PC-9 (cell line): ENCODE data around the gene FAIM2. TPM values are rescaled to one million over a fixed set of nuclear protein-coding genes. Genes with fewer than 3 reads are reported as not detected.

Source experiments
- BruUV-seq: library from RNA; stranded (reverse); fragments of 400-500 nt; replicated peaks from 2 replicates; lab custom pipeline; 2021; lab: Mats Ljungman, UMichigan
- CTCF ChIA-PET: fragments of 300-600 bp; sonication (Branson Sonifier 250); formaldehyde crosslinking; loops from one replicate; lab custom pipeline; 2022; ENCODE audit warnings: antibody characterized with exemption; lab: Charles Lee
- POLR2A ChIA-PET: fragments of 300-600 bp; sonication (Branson Sonifier 250); formaldehyde crosslinking; loops from one replicate; lab custom pipeline; 2022; ENCODE audit warnings: antibody characterized with exemption; ENCODE audit not compliant: unreplicated experiment; lab: Charles Lee
- DNase-seq, 2 experiments: peaks; one replicate each; pipeline versions ENCODE4 v3.0.0 to v3.0.0-alpha.2; 2015 to 2022; ENCODE audit warnings: mixed read lengths in 1 of 2
- H2AFZ ChIP-seq: fragments of 200-600 bp; sonication (generic); 2 replicates; pipeline ENCODE4 v1.8.1; 2017; ENCODE audit warnings: antibody characterized with exemption
- H3F3A ChIP-seq: fragments of 200-600 bp; sonication (generic); 2 replicates; pipeline ENCODE4 v1.8.1; 2017; ENCODE audit warnings: antibody characterized with exemption, mild to moderate bottlenecking, low read depth; ENCODE audit not compliant: insufficient read depth
- H3K27ac ChIP-seq: fragments of 200-600 bp; sonication (generic); 2 replicates; pipeline ENCODE4 v1.6.1; 2016; ENCODE audit warnings: mixed run types
- H3K27me3 ChIP-seq: fragments of 200-600 bp; sonication (generic); 2 replicates; pipeline ENCODE4 v1.6.1; 2016; ENCODE audit warnings: low read depth, mixed run types; ENCODE audit not compliant: insufficient read depth
- H3K36me3 ChIP-seq: fragments of 200-600 bp; sonication (generic); 2 replicates; pipeline ENCODE4 v1.6.1; 2016; ENCODE audit warnings: low read depth, mixed run types
- H3K4me1 ChIP-seq: fragments of 200-600 bp; sonication (generic); replicated peaks from 2 replicates; pipeline ENCODE4 v1.6.1; 2016; ENCODE audit warnings: mixed run types; ENCODE audit not compliant: insufficient read depth
- H3K4me2 ChIP-seq: fragments of 200-600 bp; sonication (generic); 2 replicates; pipeline ENCODE4 v1.6.1; 2017; ENCODE audit warnings: mixed run types
- H3K4me3 ChIP-seq: fragments of 200-600 bp; sonication (generic); 2 replicates; pipeline ENCODE4 v1.6.1; 2016; ENCODE audit warnings: mixed run types
- H3K79me2 ChIP-seq: fragments of 200-600 bp; sonication (generic); 2 replicates; pipeline ENCODE4 v1.6.1; 2017; ENCODE audit warnings: low read depth, mixed run types
- H3K9me2 ChIP-seq: fragments of 200-600 bp; sonication (generic); 2 replicates; pipeline ENCODE4 v1.8.1; 2017; ENCODE audit warnings: mild to moderate bottlenecking; ENCODE audit not compliant: insufficient read depth
- H3K9me3 ChIP-seq: fragments of 200-600 bp; sonication (generic); 2 replicates; pipeline ENCODE4 v1.8.1; 2016; ENCODE audit warnings: low read depth; ENCODE audit not compliant: insufficient read depth
- H4K20me1 ChIP-seq: fragments of 200-600 bp; sonication (generic); 2 replicates; pipeline ENCODE4 v1.8.1; 2017; ENCODE audit not compliant: insufficient read depth
- CTCF ChIP-seq: fragments of 200-600 bp; sonication (generic); conservative IDR thresholded peaks from 2 replicates; pipeline ENCODE4 v1.6.1; 2017; ENCODE audit warnings: mixed run types, antibody characterized with exemption, mild to moderate bottlenecking, moderate library complexity
- EZH2 ChIP-seq: fragments of 200-600 bp; sonication (generic); IDR thresholded peaks from 2 replicates; pipeline ENCODE4 v1.8.0; 2017; ENCODE audit warnings: antibody characterized with exemption, low read depth
- intact Hi-C: fragments of 100-400 bp; cut with micrococcal nuclease; formaldehyde crosslinking; loops from one replicate; pipeline ENCODE4 v1.10.0; 2022; ENCODE audit not compliant: unreplicated experiment
- total RNA-seq: library from RNA; stranded (reverse); gene quantifications from 2 replicates; pipeline ENCODE4 v1.2.3, GENCODE V29; 2021

FAIM2 gene
- total RNA-seq, 1 experiment from 2014 or later: not detected

GRCh38 chr12:49899286-49899843 is 4.3 kb downstream of the FAIM2 start:
- ChIA-PET POLR2A (no interaction called here), CTCF (no interaction called here)
- Histone ChIP-seq H3K4me2 (no peak overlapping the region), H3K27me3 (no peaks in the 10 kb centered on the region), H3F3A (peaks cover 13% of the 10 kb centered on the region; the same call in 1 of the 2 replicates), H3K4me3 (no peak overlapping the region), H3K4me1 (peaks cover 14% of the 10 kb centered on the region), H3K27ac (no peak overlapping the region), H3K9me2 (no peaks in the 10 kb centered on the region), H4K20me1 (no peaks in the 10 kb centered on the region), H2AFZ (no peak overlapping the region), H3K36me3 (no peaks in the 10 kb centered on the region), H3K9me3 (no peaks in the 10 kb centered on the region), H3K79me2 (no peaks in the 10 kb centered on the region)
- no peak for DNase-seq
- BruUV-seq: no TSS peak
- TF ChIP-seq EZH2 (no peak), CTCF (no peak)
- intact Hi-C loops: no loop called here

GRCh38 chr12:49897276-49897675 is 6.4 kb downstream of the FAIM2 start:
- Histone ChIP-seq H2AFZ (no peak overlapping the region), H3K79me2 (no peaks in the 10 kb centered on the region), H3K27me3 (peaks cover under 1% of the 10 kb centered on the region; the same call in 1 of the 2 replicates), H3K9me2 (no peaks in the 10 kb centered on the region), H3K4me3 (no peak overlapping the region), H3K27ac (no peak overlapping the region), H3F3A (peaks cover 13% of the 10 kb centered on the region; the same call in 1 of the 2 replicates), H3K9me3 (no peaks in the 10 kb centered on the region), H3K4me1 (peaks cover 20% of the 10 kb centered on the region), H3K36me3 (no peaks in the 10 kb centered on the region), H3K4me2 (no peak overlapping the region), H4K20me1 (no peaks in the 10 kb centered on the region)
- no peak for TF ChIP-seq CTCF
- POLR2A ChIA-PET: no interaction called here
- CTCF ChIA-PET: interaction anchor here (1.1 kb wide), 1 partner anchor 48 kb away, joined by 4 read pairs; no protein-coding TSS in a partner anchor
- no TSS peak for BruUV-seq
- intact Hi-C loops: no loop called here
- DNase-seq: no peak

- H3K36me3 ChIP-seq: no peaks in the 10 kb centered on the region
- peaks cover 10% of the 10 kb centered on the region; the same call in 1 of the 2 replicates for H3F3A ChIP-seq
- peaks cover 5% of the 10 kb centered on the region; the same call in 1 of the 2 replicates for H3K27me3 ChIP-seq
- no peak for TF ChIP-seq CTCF
- no peak for TF ChIP-seq EZH2
- no TSS peak for BruUV-seq
- H3K9me3 ChIP-seq: no peaks in the 10 kb centered on the region
- peaks cover 20% of the 10 kb centered on the region for H3K4me1 ChIP-seq
- H4K20me1 ChIP-seq: no peaks in the 10 kb centered on the region
- H3K4me2 ChIP-seq: no peak overlapping the region
- H3K9me2 ChIP-seq: no peaks in the 10 kb centered on the region
- no peak overlapping the region for H2AFZ ChIP-seq
- H3K79me2 ChIP-seq: no peaks in the 10 kb centered on the region
- intact Hi-C loops: no loop called here
- DNase-seq: no peak
- ChIA-PET POLR2A (no interaction called here), CTCF (no interaction called here)
- H3K27ac ChIP-seq: no peak overlapping the region
- no peak overlapping the region for H3K4me3 ChIP-seq
Measured at GRCh38 chr12:49895773-49896172, 7.9 kb downstream of the FAIM2 start.
